Skin of body (tissue), 2 donors: Measurements from ENCODE around the gene SH3RF3. TPM values are rescaled to one million over a fixed set of nuclear protein-coding genes. Genes with fewer than 3 reads are reported as not detected.

Source experiments
- DNase-seq: peaks from one replicate; lab custom pipeline; 2025; lab: John Stamatoyannopoulos, UW
- total RNA-seq: library from RNA; depleted of rRNA; stranded (reverse); fragments of >200 nt; gene quantifications from one replicate; pipeline ENCODE4 v1.2.3, GENCODE V29; 2014

SH3RF3 gene
- total RNA-seq, 1 donor from 2014 or later = 3.8 TPM

DNA sequence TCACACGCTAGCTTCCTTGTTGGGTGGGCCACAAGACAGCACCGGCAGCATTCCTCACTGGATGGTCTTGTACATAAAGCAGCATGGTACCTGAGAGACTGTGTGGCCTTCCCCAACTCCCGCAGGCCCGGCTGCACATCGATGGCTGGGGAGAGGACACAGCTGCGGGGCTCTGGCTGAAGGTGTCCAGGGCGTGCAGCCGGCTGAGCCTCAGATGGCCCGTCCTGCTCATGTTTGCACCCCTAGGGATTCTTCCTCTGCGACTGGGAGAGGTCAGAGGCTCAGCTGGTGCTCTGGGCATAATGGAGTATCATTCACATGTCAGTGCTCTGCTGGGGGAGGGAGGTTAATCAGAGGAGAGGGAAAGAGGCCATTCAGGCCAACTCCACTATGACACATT, 276.9 kb downstream of the SH3RF3 start:
- no peak for DNase-seq

DNA sequence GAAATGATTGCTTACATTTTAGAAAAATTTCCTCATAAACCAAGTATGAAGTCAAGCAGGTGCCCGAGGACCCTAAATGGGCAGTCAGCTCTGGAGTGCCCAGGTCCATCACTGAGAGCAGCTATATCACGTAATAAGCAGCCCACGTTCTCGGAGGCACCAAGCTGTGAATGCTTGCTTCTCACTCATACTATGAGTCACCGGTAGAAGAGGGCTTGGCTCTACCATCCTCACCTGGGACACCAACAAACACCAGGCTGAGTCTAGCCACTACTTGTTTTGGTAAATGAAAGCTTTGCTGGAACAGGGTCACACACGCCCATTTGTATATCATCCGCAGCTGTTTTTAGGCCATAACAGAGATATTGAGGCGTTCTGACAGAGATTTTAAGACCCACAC, 277.3 kb downstream of the SH3RF3 start:
- no peak for DNase-seq

DNA sequence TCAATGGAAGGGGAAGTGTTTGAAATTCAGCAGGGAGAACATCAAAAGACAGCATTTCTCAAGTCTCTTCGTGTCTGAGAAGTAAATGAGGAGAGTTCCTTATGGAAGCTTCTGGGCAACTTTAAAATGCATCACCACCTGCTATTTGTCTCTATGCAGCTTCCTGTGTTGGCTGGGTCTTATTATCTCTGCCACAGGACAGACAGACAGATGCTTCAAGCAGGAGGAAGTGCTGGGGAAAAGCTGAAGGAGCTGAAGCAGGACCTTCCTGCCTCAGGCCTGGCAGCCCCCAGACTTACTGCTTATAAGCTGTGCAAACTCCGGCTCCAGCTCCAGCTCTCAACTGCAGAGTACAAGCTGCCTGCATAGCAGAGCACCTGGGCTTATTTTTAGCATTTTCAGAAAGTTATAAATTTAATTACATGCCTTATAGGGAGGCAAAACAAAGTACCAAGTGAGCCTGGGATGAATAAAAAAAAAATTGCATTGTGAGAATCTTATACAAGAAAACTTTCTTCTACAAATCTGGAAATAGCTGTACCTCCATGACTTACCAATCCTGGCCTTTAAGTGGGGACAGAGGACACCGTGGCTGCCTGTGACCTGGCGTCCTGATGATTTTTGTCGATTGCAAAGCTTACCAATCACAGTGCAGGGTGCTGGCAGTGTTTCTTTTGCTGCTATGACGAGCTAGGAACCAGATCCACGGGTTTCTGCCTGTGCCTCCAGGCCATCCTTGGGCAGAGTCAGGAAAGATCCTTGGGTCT, 278.5 kb downstream of the SH3RF3 start:
- DNase-seq = no peak

DNA sequence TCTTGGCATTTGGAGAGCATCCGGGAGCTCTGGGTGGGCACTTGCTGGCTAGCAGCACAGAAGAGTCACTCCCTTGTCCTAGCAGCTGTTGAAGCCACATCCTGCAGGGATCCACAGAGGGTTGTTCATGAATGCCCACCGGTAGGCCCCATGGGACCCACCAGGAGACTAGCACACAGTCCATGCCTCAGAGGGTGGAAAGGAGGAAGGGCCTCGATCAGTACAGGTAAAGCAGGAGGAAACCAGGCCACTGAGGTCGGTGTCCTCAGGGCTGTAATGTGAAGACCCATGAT, 279.0 kb downstream of the SH3RF3 start:
- DNase-seq = no peak

DNA sequence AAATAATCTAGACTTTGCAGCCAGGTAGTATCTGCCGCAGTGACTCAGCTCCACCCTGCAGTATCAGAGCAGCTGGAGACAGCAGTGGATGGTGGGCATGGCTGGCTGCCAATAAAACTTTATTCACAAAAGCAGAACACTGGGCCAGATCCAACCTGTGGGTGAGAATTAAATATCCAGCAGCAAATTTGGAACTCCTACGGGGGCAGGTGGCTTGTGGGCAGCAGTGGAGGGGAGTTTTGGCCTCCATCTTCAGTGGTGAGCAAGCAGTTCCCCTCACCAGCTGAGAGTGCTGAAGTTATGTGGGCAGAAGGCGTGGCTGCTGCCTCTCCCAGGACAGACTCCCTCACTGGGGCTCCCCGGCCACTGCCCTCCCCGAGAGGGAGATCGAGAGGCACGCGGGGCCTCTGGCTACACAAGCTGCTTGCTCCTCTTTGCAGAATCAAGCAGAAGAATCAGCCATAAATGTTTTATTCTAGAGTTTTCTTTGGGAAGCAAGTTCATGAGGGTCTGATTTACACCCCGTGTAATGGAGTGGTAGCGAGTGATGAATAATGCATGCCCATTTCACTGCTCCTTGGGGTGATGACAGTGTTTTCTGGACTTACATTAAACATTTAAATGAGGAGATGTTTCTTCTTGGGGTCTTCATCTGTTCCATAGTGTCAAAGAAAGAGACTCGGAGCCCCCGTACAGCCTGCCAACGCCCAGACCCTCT, 280.5 kb downstream of the SH3RF3 start:
- no peak for DNase-seq

DNA sequence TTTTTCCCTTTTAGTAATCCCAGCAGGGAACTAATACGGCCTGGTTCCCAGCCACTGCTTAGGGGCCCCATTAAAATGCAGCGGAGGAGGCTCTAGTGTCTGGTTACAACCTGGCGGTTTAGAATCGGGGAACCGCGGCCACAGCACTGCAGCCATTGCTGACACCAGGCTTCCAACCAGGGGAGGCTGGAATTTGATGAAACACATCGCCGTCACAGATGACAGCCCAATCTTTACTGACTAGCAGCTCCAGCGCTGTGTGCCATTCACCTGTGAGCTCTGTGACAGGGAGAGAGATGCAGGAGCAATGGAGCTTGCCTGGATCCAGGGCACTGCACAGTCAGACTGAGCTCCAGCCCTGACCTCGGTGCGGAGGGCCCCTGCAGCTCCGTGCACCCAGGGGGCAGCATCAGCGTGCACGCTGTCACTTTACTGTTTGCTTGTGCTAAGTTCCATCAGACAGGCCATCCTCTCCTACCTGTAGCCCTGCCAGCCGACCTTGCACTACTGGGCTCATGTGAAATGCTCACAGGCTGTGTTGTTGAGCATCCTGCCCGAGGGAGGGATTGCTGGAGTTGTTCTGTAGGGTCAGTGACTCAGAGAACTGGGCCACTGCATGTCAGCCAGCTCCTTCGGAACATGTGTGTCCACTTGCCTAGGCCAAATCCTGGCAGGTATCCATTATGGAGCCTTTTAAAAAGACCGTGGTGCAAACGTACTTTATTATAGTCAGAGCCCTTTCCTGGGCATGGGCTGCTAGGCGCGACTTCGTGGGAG, 281.2 kb downstream of the SH3RF3 start:
- no peak for DNase-seq

DNA sequence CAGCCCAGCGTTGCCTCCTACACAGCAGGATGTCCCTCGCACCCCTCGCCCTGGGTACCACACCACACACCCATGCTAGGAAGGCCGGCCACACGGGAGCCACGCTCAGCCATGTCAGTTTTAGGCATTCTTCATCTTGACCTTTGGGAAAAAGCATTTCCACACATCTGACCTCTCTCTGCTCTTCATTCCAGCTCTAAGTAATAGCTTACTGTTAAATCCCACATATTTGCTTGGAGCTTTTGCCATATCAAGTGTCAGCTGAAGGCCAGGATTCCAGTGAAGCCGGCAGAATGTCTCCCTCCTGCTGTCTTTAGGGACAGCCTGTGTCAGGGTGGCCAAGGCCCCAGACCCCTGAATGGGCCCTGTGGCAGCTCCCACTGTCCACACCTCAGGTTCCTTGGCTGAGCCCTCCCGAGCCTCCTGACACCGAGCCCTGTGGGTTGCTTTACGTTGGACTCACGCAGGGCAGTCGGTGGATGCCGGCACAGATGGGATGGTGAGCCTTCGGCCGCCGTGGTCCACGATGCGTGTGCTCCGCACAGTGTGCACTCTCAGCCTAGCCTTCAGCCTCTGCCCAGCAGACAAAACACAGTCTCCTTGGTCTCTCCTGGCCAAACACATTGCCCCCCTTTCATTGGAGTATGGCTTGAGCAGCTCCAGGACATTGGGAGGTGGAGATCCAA, 282.8 kb downstream of the SH3RF3 start:
- no peak for DNase-seq

DNA sequence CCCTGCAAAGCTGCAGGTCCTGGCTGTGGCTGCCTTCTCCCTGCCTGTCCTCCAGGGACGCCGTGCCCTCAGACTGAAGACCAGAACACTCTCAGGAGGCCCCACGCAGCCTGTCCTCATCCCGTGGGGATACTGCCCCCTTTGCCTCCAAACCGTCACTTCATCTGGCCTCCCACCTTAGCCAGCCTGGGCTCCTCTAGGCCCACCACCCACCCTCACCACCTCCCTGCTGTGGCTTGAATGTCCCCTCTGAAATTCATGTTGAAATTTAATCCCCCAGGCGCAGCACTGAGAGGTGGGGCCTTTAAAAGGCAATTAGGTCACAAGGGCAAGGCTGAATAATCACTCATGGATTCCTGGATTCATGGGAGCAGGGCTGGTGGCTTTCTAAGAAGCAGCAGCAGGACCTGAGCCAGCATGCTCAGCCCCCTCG, 286.6 kb downstream of the SH3RF3 start:
- DNase-seq = no peak

DNA sequence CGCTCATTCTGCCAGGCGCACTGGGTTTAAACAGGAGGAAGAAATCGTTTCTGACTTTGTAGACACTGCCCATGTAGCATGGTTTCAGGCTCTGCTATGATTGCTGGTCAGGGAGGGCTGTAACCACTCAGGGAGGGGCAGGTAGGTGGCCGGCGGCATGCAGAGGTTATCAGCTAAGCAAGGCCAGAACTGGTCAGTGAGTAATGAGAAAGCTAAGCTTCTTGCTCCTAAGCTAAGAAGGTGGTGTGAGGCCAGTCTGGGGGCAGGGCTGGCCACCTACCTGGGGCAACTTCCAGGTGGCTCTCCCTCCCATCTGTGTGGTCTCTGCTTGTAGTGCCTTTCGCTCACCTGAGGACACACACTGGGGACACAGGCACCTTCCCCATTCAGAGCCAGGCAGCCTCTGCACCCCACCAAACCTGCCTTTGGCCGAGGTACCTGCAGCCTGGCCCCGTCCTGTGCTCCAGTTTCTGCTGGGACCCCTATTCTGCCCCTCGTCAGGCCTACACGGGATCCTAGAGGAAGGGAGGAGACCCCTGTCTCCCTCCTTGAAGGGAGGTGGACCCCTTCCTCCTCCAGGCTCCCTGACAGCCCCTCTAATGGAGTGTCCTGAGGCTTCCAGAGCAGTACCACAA, 288.8 kb downstream of the SH3RF3 start:
- no peak for DNase-seq

DNA sequence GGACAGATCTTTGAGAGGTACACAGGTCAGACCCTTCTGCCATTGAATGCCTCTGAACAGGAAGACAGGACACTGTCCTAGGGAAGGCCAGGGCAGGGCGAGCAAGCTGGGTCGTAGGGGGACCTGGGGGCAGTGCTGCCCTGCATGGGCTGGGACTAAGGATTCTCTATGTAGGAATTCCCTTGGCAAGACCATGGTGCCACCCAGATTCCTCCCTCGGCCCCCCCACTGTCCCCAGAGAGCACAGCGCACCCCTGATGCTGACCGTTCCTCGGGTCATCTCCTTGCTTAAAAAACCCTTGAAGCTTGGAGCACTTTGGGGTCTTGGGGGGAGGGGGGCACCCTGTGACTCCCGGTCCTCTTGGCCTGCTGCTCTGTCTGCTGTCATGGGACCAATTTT, 289.7 kb downstream of the SH3RF3 start:
- DNase-seq = no peak

DNA sequence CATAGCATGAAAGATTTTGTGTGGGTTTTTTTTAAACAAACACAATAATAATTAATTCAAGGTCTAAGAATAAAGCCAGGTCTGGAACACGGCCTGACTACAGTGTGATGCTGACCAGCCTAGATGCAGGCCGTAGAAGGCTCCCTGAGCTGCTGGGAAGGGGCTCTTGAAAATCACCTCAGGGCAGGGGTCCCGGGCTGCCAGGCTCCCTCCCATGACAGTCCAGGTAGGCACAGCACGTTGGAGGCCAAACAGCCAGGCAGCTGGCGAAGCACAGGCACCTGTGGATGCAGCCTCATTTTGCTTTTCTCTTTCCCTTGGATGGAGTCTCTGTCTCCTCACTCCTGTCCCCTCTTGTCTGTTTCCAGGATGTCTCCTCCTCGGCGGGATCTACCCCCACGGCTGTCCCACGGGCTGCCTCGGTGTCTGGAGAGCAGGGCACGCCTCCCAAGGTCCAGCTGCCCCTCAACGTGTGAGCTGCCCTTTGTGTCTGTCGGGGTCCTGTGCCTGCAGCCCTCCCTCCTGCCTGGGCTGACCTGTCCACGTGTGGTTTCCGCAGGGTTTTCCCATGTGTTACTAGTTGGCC, 290.3 kb downstream of the SH3RF3 start:
- no peak for DNase-seq

DNA sequence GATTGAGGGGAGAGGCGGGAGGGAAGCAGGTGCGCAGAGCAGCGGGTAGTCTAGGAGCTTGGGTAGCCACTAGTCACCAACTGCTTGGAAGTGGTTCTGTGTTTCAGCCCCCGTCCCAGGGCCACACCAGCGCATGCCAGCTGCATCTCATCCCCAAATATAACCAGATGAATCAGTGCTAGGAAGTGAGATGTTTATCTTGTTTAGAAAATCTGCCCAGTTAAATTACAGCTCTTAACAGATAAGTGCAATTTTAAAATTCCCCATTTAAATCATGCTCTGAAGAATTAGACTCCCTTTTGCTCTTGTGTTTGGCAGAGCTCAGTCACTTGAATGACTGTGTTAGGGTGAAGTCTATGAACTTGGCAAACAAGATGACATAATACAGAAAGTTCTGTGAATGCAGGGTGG, 291.0 kb downstream of the SH3RF3 start:
- DNase-seq = no peak

DNA sequence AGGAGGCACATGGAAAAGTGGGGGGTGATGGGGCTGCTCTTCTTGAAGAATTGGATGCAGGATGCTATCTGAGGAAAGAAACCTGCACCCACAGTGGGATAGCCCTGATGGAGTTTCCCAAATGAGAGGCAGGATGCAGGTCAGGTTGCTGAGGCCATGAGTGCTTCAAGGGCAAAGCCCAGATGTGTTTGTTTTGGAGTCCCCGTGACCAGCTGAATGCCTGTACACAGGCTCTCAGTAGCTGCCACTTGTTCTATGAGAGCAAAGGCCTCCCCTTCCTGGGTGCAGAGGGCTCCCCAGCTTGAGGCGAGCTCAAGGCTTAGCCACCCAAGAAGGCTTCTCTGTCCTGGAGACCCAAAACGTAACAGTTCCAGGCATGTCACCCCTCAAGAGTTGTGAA, 292.1 kb downstream of the SH3RF3 start:
- no peak for DNase-seq

DNA sequence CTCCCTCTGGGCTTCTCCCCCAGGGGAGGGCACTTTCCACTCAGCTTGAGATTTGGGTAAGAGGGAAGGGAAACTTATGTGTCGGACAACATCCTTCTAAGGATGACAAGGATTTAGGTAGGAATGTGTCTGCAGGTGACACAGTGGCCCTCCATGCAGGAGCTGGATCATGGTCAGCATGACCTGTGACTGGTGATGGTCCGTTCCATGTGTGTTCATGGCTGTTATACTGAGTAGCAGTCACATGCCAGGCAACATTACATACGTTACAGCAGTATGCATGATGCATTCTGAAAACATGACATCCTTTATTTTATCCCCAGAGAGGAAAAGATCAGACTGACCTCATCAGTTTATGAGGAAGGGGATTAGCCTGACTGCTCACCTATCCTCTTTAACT, 292.6 kb downstream of the SH3RF3 start:
- DNase-seq = no peak

DNA sequence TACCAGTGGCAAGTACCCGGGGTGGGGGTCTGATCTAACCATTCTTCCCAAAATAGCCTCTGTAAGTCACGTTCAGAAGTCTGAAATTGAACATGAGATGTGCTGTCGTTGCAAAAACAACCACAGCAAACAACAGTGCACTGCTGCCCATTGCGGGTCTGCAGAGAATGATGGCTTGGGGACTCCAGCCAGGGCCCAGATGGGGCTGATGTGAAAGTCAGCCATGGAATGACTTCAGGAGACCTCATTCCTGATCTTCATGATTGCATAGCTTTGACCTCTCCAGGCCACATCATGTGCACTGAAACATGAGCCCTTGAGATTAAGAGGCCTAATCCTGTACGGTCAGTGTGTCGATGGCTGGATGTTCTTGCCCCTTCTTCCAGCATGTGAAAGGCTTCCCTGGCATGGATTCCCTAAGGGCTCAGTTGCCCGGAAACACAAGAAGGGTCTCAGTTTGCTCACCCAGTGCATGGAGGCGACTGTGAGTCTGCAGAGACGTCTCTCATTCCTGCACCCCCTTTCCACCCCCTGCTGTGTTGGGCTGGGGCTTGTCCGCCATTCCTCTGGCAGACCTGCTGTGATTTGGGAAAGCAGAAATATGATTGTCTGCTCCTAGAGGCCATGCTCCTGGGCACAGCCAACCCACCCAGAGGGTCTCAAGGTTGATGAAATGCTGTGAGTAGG, 293.2 kb downstream of the SH3RF3 start:
- DNase-seq = no peak

DNA sequence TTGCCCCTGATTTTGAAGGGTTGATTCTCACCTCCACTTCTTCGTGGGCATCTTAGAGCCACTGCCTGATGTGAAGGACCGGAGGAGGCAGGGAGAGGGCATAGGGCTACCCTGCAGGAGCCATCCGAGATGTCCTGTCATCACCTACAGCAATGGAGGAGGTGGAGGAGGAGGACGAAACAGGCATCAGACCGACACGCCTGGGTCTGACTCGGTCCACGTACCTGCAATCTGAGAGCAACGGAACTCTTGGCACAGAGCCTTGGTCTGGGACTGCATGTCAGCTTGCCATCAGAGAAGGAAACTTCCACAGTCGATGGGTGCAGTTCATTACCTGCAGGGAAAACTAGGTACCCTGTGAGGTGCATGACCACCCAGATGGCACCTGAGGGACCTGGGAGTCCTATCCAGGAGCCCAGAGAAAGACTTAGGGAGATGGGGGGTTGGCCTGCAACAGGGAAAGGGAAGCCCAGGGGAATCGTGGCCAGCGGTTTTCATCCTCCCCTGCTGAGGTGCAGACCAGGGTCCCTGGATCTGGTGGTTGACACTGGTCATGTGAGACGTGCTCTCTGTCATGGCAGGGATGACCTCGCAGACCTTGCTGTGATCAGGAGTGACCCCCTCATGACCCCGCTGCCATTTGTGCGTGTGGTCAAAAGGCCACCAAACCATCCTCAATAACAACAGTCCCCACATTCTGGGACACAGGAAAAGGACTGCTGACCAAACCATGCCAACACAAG, 293.9 kb downstream of the SH3RF3 start:
- DNase-seq = no peak

DNA sequence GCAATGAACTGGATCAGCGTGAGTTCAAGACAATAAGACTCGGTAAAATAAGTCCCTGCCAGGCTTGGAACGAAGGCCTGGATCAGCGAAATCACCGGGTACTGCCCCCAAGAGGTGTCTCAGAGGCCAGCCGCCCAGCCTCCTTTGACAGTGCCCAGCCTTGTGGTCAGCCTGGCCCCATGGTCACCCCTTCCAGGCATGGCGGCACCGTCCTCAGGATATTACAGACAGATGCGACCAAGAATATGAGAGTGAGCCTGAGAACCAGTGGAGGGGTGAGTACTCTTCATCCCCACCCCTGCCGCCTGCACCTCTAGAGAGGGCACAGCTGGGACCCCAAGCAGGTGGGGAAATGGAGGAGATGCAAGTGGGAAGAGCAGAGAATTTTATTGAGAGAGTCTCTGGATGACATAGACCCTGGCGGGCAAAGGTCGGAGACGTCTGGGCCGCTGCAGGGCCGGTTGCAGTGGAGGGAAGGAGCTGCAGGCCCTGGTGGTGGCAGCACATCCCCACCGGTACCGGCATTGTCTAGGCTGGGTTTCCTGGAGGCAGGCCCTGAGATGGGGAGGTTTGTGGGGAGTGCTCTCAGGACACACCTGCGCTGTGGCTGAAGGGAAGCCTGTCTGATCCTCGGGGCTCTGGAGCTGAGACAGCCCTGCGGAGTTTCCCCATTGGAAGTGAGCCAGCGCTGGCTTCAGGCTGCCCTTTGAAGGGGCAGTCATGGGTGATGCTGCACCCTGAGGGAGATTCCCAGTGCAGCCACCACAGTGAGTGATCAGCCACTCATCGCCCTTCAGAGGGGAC, 294.8 kb downstream of the SH3RF3 start:
- DNase-seq = no peak

DNA sequence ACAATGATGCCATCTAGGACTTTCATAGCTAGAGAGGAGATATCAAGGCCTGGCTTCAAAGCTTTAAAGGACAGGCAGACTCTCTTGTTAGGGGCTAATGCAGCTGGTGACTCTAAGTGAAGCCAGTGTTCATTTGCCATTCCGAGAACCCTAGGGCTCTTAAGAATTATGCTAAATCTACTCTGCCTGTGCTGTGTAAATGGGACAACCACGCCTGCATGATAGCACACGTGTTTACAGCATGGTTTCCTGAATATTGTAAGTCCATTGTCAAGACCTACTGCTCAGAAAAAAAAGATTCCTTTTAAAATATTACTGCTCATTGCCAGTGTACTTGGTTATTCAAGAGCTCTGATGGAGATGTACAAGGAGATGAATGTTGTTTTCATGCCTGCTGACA, 296.4 kb downstream of the SH3RF3 start:
- no peak for DNase-seq

DNA sequence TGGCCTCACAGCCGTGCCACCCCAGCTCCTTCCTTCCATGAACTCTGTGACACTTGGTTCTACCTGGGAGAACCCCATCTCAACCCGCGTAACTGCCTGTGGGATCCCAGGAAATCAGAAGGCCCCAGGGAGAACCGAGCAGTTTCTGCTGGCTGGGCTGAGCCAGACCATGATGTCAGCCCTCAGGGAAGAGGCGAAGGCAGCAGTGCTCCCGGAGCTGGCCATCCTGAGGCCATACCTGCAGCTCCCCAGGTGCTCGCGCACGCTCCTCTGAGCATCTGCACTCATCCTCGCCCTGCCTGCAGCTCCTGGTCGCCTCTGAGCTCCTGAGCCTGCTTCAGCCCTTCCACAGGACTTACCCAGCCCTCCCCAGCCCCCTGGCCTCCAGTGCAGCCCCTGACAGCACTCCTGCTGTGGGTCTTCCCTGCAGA, 298.7 kb downstream of the SH3RF3 start:
- no peak for DNase-seq
